Omental fat pad (tissue), 4 donors: ENCODE results near the gene SMAD3. TPM values are rescaled to one million over a fixed set of nuclear protein-coding genes. Genes with fewer than 3 reads are reported as not detected.
"Not testable (repeated sequence)": the region's sequence is repeated elsewhere in the genome, so short reads cannot be mapped to it uniquely, and the experiment has no call there.

ENCODE experiments used
- ATAC-seq: fragments of 150-250 bp; one replicate; pipeline ENCODE4 v1.9.1; 2016; ENCODE audit warnings: mild to moderate bottlenecking, moderate library complexity; ENCODE audit not compliant: low FRiP score
- DNase-seq: peaks from one replicate; pipeline ENCODE4 v3.0.0-alpha.2; 2019; ENCODE audit warnings: low spot score
- total RNA-seq, 4 donors: library from RNA; depleted of rRNA; stranded (reverse); fragments of >200 nt; gene quantifications; one replicate each; pipeline ENCODE4 v1.1.0, GENCODE V29; 2016
- TF ChIP-seq, protein P1 (sequence below), 3 donors: fragments of 450-650 bp; IDR thresholded peaks; one replicate each; pipeline ENCODE4 v1.5.1; 2016 to 2017; ENCODE audit warnings: antibody characterized with exemption in 3 of 3, mild to moderate bottlenecking in 3 of 3, moderate library complexity in 2 of 3

SMAD3 gene
- total RNA-seq, 4 donors from 2014 or later = 30.9 to 58.1 (median 49.9) TPM

DNA sequence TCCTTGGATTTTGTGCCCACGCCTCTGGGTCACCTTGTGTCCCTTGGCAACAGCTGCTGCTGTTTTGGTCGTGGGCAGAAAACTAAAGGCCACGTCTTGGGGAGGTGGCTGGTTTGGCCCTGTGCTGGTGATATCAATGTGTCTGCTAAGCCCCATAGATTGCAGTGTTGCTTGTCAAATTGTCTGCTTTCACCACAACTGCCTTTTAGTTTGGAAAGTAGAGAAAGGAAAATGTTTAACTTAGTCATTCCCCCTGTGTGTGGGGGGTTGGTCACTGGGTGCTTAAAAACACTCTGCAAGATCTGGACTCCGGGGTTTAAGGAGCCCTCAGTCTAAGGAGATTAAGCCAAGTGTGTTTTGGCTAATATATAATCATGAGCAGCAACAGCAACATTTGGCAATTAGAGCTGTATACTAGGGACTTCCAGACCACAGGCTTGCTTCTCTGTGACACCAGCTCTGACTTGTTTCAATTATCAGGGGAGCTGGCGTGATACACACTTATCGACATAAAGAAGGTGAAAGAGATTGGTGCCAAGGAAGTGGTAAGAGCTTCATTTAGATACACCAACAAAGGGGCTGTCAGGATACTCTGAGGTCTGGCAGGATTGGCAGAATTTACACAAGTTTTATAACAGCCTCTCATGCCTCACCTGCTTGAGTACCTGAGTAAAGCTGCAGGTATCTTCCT lies 3.5 kb downstream of the SMAD3 start:
- TF ChIP-seq, protein P1, sequence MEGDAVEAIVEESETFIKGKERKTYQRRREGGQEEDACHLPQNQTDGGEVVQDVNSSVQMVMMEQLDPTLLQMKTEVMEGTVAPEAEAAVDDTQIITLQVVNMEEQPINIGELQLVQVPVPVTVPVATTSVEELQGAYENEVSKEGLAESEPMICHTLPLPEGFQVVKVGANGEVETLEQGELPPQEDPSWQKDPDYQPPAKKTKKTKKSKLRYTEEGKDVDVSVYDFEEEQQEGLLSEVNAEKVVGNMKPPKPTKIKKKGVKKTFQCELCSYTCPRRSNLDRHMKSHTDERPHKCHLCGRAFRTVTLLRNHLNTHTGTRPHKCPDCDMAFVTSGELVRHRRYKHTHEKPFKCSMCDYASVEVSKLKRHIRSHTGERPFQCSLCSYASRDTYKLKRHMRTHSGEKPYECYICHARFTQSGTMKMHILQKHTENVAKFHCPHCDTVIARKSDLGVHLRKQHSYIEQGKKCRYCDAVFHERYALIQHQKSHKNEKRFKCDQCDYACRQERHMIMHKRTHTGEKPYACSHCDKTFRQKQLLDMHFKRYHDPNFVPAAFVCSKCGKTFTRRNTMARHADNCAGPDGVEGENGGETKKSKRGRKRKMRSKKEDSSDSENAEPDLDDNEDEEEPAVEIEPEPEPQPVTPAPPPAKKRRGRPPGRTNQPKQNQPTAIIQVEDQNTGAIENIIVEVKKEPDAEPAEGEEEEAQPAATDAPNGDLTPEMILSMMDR (IDR thresholded peaks at IDR 0.05) = no peak
- ATAC-seq (no peak), DNase-seq (no peak)

DNA sequence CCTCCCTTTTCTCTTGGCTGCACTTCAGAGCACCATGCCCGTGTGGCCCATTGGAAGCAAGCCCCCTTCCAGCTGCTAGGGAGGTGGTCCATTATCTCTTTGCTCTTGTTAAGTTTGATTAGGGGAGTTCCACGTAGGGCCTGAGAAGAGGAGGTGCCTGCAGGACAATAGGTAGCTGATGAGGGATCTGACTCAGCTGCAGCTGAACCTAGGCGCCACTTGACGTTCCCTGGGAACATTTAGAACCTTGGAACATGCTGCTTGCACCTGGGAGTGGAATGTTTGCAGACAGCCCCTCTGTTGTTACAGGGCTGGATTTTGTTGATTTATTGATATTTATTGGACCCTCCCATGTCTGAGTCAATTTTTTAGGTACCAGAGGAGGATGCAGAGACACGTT lies 4.7 kb downstream of the SMAD3 start:
- ATAC-seq (no peak), DNase-seq (no peak)
- TF ChIP-seq, protein P1 (IDR thresholded peaks at IDR 0.05) = no peak

DNA sequence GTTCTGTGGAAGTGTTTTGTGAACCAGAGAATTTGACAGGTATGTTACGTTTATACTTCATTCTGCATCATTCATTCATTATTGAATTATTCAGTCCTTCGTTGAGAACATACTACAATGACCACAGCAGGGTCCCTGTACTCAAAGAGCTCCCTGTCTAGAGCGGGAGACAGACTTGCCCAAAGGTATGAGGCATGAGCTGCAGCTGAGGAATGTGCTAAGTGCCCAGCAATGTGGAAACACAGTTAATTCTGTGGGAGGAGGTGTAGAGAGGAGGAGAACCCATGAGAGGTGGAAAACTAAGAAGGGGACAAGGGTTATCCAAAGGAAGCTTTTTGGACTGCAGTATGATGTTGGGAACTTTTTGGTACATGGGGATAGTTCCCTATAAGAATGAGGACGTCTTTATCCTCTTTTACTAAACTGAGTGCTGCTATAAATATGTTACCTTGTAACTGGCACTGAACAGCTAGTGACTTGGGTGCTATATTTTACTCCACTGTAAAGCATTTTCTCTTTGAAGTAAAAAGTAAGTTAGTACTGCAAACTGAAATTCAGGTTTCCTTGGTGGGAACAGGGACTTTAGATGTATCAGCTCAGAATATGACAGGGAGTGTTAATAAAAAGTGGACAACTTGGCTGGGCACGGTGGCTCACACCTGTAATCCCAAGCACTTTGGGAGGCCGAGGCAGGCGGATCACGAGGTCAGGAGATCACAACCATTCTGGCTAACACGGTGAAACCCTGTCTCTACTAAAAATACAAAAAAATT lies 5.7 kb downstream of the SMAD3 start:
- TF ChIP-seq, protein P1 (IDR thresholded peaks at IDR 0.05) = no peak
- DNase-seq (no peak), ATAC-seq (no peak)

DNA sequence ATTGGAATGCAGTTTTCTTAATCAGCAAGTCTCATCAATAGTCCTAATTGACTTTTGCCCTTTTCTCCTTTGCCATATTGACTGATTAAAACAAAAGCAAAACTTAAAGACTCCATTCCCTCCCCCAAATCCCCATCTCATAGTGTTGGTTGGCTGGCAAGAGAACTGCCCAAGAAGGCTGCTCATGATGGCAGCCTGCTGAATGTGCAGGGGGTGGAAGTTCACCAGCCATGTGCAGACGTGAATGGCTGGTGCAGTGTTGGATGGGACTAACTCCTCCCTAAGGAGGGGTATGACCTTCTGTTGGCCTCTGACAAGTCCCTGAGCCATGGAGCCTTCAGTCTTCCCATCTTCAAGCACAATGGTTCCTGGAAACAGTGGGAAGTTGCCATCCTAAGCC lies 7.0 kb downstream of the SMAD3 start:
- ATAC-seq (no peak), DNase-seq (no peak)
- TF ChIP-seq, protein P1 (IDR thresholded peaks at IDR 0.05) = no peak

DNA sequence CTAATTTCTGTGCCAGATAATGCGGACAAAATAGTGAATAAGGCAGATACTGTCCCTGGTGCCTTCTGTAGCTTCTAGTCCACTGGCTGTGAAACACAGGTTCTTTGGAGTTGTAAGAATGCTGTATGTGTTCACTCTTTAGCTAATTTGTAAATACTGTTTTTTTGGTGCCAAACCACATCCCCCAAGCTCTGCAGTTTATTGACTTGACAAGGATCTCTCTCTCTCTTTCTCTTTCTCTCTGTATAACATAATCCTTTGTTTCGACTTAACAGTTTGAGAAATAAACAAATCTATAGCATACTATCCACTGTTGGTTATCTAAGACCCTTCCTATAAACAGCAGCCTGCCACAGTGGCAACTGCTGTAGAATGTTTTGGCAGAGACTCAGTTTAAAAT lies 7.6 kb downstream of the SMAD3 start:
- TF ChIP-seq, protein P1 (IDR thresholded peaks at IDR 0.05) = no peak
- DNase-seq (no peak), ATAC-seq (no peak)

DNA sequence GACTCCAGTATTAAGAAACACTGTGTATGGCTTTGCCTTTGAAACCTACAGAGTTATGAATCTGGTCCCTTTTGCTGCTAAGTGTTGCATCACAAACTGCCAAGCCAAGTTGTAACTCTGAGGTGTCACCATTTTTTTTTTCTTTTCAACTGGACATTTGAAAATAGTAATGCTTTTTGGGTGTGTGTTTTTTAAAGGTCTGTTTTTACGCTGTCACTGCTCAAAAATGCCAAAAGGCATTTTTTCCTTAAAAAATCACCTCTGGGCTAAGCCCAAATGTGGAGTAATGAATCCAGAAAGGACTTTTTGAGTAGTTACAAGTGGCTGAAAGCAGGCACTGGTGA lies 9.5 kb downstream of the SMAD3 start:
- no peak for ATAC-seq
- TF ChIP-seq, protein P1 (IDR thresholded peaks at IDR 0.05) = no peak

DNA sequence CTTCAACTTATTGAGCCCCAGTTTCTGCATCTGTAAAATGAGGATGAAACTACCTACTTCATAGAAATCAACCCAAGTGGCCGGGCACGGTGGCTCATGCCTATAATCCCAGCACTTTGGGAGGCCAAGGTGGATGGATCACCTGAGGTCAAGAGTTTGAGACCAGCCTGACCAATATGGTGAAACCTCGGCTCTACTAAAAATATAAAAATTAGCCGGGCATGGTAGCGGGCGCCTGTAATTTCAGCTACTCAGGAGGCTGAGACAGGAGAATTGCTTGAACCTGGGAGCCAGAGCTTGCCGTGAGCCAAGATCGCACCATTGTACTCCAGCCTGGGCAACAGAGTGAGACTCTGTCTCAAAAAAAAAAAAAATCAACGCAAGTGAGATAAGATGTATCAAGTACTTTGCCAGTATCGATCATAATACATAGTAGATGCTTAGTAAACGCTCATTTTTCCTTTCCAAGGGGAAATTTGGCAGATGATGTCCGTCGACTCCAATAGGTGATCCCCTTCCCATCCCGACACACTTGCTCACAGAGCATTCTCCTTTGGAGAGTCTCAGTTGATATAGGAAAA lies 10.2 kb downstream of the SMAD3 start:
- not testable (repeated sequence) for ATAC-seq, DNase-seq

More for the DNA sequence above, 9.5 kb downstream of the SMAD3 start:
- no peak for DNase-seq
